Stimulated activated effector memory CD8-positive, alpha-beta T cell treated with anti-CD3 and anti-CD28 coated beads, Interleukin-12 subunit alpha, Interleukin-12 subunit beta, amount 100 ng/mL, for 72 hours (primary cell): ENCODE data around the gene CFAP20.
"Not testable (repeated sequence)": the region's sequence is repeated elsewhere in the genome, so short reads cannot be mapped to it uniquely, and the experiment has no call there.

Experiments
- ATAC-seq: fragments of 150-1000 bp; cut with Tn5 transposase; 2 replicates; pipeline ENCODE4 v1.10.0; 2021
- DNase-seq, 2 donors: peaks; one replicate each; pipeline ENCODE4 v3.0.0; 2021 to 2022; ENCODE audit warnings: low spot score in 2 of 2
- H3K27ac Mint-ChIP-seq: one replicate; pipeline ENCODE4 v1.8.0; 2022; ENCODE audit warnings: mild to moderate bottlenecking, mixed read lengths
- H3K36me3 Mint-ChIP-seq: one replicate; pipeline ENCODE4 v1.8.0; 2022; ENCODE audit warnings: mild to moderate bottlenecking, mixed read lengths
- H3K4me1 Mint-ChIP-seq: one replicate; pipeline ENCODE4 v1.8.0; 2022; ENCODE audit warnings: mixed read lengths
- H3K4me3 Mint-ChIP-seq: one replicate; pipeline ENCODE4 v1.8.0; 2022; ENCODE audit warnings: mild to moderate bottlenecking, mixed read lengths
- H3K9me3 Mint-ChIP-seq: one replicate; pipeline ENCODE4 v1.8.0; 2022; ENCODE audit warnings: mixed read lengths

CFAP20 gene

DNA sequence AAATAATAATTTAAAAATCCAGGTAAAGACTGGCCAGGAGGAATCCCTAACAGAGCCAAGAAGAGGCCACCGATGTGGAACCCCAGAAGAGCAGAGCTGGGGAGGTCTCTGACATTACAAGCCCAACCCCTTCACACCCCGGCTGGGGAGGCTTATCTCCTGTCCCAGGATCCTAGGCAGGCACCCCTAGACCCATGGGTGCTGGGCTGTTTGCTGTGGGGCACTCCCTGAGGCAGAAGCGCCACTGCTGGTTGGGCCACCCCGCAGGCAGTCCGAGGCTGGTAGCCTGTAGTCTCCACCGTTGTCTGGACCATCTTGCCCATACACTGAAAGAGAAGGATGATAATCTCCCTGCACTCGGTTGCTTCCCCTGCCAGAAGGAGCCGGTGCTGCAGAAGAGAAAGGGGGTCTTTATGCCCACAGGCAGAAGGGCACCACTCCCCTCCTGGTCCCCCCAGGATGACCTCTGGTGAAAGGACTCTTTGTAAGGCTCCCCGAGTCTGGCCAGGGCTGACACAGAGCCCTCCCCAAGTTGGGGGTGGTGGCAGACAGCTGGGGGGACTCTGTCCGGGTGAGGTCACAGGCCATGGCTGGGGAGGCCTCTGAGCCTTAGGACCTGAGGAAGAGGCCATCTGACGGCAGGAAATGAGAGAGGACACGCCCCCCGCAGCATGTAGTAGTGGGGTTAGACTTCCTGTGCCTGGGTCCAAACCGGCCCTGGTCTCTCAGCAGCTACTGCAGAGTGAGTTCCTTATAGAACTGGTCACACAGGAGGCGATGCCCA lies 34.2 kb downstream of the CFAP20 start:
- ATAC-seq = peak; percentile 25

DNA sequence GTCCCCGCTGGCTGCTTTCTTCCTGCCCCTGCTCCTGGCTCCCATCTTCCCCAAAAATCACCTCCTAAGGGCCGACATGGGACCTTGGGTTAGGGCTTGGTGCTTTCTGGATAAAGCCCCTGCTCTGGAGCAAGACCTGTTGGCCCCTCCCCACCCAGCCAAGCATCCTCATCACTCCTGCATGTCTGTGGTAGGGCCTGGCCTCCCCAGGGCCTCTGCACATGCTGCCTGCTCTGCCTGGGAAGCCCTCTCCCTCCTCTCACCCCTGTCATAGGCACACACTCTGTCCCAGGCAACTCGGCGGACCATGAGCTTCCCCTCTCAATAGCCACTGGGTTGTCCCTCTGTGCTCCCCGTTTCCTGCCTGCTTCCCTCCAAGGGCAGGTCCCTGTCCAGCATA lies 35.2 kb downstream of the CFAP20 start:
- H3K4me3 Mint-ChIP-seq = no peak overlapping the region
- DNase-seq (no peak), ATAC-seq (no peak)
- H3K4me1 Mint-ChIP-seq = peaks cover 12% of the 10 kb centered on the region
- no peaks in the 10 kb centered on the region for H3K9me3 Mint-ChIP-seq
- H3K27ac Mint-ChIP-seq = no peak overlapping the region
- H3K36me3 Mint-ChIP-seq = no peaks in the 10 kb centered on the region

More for the DNA sequence above, 34.2 kb downstream of the CFAP20 start:
- no peak overlapping the region for H3K4me3 Mint-ChIP-seq
- H3K4me1 Mint-ChIP-seq = peaks cover 13% of the 10 kb centered on the region
- H3K9me3 Mint-ChIP-seq = no peaks in the 10 kb centered on the region
- H3K27ac Mint-ChIP-seq = no peak overlapping the region
- no peaks in the 10 kb centered on the region for H3K36me3 Mint-ChIP-seq
- no peak for DNase-seq

DNA sequence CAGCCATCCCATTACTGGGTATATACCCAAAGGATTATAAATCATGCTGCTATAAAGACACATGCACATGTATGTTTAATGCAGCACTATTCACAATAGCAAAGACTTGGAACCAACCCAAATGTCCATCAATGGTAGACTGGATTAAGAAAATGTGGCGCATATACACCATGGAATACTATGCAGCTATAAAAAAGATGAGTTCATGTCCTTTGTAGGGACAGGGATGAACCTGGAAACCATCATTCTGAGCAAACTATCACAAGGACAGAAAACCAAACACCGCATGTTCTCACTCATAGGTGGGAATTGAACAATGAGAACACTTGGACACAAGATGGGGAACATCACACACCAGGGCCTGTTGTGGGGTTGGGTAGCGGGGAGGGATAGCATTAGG lies 38.8 kb downstream of the CFAP20 start:
- not testable (repeated sequence) for H3K4me1 Mint-ChIP-seq, H3K9me3 Mint-ChIP-seq, ATAC-seq, H3K4me3 Mint-ChIP-seq, H3K27ac Mint-ChIP-seq, DNase-seq, H3K36me3 Mint-ChIP-seq

DNA sequence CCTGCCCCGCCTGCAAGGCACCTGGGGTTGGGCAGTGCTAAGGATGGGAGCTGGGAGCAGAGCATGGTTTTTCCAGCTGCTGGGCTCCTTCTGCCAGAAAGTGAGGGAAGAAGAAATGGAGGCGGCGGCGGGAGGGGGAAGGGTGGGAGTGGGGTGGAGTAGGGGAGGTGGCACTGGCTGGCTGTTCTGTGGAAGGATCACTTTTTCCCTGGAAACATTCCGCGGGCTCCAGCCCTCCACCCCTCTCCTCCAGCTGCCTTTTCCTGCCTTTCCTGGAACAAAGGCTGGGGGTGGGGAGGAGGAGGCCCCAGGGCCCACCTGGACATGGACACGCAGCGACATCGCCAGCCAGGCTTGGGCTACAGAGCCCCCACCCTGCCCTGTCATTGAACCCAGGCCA lies 41.1 kb downstream of the CFAP20 start:
- Mint-ChIP-seq H3K27ac (no peak overlapping the region), H3K9me3 (no peaks in the 10 kb centered on the region), H3K4me3 (no peak overlapping the region), H3K36me3 (no peaks in the 10 kb centered on the region), H3K4me1 (no peaks in the 10 kb centered on the region)
- DNase-seq (no peak), ATAC-seq (no peak)

DNA sequence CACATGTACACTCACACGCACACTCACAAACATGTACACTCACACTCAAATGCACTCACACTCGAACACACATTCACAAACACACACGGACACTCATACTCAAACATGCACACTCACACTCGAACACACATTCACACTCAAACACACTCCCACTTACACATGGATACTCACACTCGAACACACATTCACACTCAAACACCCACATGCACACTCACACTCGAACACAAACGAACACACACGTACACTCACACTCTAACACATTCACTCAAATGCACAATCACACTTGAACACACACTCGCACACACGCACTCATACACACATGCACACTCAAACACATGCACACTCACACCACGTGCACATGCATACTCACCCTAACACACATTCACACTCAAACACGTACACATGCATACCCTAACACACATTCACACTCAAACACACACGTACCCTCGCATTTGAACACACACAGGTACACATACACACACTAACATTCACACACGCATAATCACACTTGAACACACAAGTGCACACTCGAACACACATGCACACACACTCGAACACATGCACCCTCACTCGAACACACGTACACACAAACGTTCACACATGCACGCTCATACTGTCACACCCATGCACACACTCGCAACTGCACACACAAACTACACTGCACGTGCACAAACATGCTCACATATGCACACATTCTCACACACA lies 41.8 kb downstream of the CFAP20 start:
- H3K4me3 Mint-ChIP-seq = no peak overlapping the region
- ATAC-seq (no peak), DNase-seq (no peak)
- no peaks in the 10 kb centered on the region for H3K36me3 Mint-ChIP-seq
- H3K4me1 Mint-ChIP-seq = no peaks in the 10 kb centered on the region
- H3K9me3 Mint-ChIP-seq = no peaks in the 10 kb centered on the region
- H3K27ac Mint-ChIP-seq = no peak overlapping the region

DNA sequence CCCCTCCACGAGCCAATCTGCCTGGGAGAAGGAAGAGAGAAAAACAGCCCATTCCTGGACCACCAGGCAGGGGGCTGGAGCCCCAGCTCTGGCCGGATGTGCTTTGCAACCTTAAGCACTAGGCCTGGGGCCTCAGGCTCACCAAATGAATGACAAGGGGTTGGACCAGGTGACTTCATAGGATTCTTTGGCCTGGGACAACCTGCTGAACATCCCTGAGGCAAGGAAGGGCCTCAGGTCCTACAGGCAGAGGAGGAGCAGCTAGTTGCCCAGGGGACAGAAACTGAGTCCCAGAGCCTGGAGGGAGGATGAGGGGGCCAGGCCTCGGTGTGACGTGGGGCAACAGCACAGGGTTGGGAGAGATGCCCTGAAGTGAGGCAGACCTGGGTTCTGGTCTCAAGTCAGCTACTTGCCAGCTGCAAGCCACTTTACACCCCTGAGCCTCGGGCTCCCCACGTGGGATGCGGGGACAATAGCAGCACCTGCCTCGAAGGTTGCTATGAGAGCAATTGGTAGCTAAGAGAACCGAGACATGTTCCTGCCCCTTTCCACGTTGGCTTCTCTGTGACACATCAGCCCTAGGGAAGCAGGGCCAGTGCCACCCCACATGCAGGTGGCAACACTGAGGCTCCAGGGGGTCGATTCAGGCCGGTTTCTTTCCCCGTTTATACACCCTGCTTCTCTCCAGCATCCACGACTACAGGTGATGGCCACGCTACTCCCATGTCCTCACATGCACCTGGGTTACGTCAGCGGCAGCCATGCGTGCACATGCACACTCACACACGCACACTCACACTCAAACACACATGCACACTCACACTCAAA lies 42.6 kb downstream of the CFAP20 start:
- no peak overlapping the region for H3K4me3 Mint-ChIP-seq
- no peaks in the 10 kb centered on the region for H3K4me1 Mint-ChIP-seq
- H3K9me3 Mint-ChIP-seq = no peaks in the 10 kb centered on the region
- ATAC-seq = no peak
- peak overlapping the region; percentile 60 for H3K27ac Mint-ChIP-seq
- DNase-seq = no peak
- no peaks in the 10 kb centered on the region for H3K36me3 Mint-ChIP-seq

DNA sequence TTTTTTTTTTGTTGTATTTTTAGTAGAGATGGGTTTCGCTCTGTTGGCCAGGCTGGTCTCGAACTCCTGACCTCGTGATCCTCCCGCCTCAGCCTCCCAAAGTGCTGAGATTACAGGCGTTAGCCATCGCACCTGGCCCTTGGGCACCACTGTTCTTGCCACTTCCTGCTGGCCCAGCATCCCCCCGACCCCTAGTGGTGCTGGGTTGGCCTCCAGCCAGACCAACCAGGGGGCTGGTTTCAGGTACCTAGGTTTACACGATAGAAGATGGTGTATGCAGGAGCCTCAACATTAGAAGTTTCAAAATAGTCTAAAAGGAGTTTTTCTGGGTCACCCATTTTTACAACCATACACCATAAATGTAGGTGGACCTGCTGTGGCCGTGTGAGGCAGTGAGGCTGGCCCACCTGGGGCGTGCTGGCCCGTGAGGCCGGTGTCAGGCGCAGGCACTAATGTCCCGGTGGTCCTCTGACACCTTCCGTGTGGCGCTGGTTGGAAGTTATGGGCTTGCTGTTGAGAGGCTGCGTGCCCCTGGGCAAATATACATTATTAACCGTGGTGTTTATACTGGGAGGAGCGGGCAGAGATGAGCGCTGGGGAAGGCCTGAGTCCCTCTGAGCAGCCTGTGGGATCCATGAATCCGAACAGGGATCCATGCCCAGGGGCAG lies 43.5 kb downstream of the CFAP20 start:
- peak overlapping the region; percentile 60 for H3K27ac Mint-ChIP-seq
- H3K36me3 Mint-ChIP-seq = no peaks in the 10 kb centered on the region

DNA sequence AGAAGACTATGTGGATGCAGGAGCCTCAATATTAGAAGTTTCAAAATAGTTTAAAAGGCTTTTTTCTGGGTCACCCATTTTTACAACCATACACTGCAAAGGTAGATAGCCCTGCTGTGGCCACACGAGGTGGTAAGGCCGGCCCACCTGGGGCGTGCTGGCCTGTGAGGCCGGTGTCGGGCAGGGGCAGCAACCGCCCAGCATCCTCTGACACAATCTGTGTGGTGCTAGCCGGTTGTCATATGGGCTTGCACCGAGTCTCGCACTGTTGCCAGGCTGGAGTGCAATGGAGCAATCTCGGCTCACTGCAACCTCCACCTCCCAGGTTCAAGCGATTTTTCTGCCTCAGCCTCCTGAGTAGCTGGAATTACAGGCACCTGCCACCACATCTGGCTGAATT lies 44.0 kb downstream of the CFAP20 start:
- H3K36me3 Mint-ChIP-seq = no peaks in the 10 kb centered on the region
- no peaks in the 10 kb centered on the region for H3K4me1 Mint-ChIP-seq
- ATAC-seq (no peak), DNase-seq (no peak)
- no peaks in the 10 kb centered on the region for H3K9me3 Mint-ChIP-seq
- H3K27ac Mint-ChIP-seq = no peak overlapping the region
- no peak overlapping the region for H3K4me3 Mint-ChIP-seq

More for the DNA sequence above, 43.5 kb downstream of the CFAP20 start:
- no peak for ATAC-seq
- Mint-ChIP-seq H3K4me1 (no peaks in the 10 kb centered on the region), H3K4me3 (no peak overlapping the region), H3K9me3 (no peaks in the 10 kb centered on the region)
- no peak for DNase-seq

DNA sequence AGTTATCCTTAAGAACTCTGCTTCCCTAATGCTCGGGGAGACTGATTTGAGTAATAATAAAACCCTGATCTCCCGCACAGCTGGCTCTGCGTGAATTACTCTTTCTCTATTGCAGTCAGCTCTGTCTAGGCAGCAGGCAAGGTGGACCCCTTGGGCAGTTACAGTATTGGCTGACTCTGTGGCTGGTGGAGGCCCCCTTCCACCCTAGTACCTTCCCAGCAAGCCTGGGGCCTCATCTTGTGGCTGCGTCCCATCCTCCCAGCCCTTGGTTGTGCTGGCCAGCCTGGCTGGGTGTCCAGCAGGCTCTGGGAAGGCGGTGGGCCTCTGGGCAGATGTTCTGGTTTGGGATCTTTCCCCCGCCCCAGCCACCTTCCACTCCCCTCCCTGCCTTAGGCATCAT lies 44.5 kb downstream of the CFAP20 start:
- no peak overlapping the region for H3K27ac Mint-ChIP-seq
- DNase-seq = no peak
- H3K4me1 Mint-ChIP-seq = no peaks in the 10 kb centered on the region
- H3K9me3 Mint-ChIP-seq = no peaks in the 10 kb centered on the region
- H3K4me3 Mint-ChIP-seq = no peak overlapping the region
- ATAC-seq = no peak
- no peaks in the 10 kb centered on the region for H3K36me3 Mint-ChIP-seq

DNA sequence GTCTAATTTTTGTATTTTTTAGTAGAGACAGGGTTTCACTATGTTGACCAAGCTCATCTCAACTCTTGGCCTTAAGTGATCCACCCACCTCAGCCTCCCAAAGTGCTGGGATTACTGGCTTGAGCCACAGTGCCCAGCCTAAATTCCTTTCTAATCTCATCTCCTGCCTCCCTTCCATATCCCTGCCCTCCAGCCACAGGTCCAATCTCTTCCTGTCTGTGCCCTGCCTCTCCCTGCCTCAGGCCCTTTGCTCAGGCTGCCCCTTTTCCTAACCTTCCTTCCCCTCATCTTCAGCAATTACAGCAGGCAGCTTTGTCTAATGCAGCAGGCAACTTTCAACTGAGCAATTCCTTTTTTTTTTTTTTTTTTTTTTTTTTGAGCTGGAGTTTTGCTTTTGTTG lies 46.8 kb downstream of the CFAP20 start:
- Mint-ChIP-seq H3K27ac (no peak overlapping the region), H3K9me3 (no peaks in the 10 kb centered on the region), H3K36me3 (no peaks in the 10 kb centered on the region), H3K4me3 (no peak overlapping the region), H3K4me1 (no peaks in the 10 kb centered on the region)
- ATAC-seq (no peak), DNase-seq (no peak)

DNA sequence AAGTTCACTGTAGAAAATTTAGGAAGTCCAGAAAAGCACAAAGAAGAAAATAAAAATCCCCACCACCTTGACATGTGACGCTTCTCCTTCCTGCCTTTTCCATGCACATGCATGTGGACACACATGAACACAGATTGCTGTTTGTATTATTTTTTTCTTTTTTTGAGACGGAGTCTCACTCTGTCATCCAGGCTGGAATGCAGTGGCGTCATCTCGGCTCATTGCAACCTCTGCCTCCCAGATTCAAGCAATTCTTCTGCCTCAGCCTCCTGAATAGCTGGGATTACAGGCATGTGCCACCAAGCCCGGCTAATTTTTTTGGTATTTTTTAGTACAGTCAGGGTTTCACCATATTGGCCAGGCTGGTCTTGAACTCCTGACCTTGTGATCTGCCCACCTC lies 48.5 kb downstream of the CFAP20 start:
- DNase-seq, ATAC-seq, H3K9me3 Mint-ChIP-seq, H3K36me3 Mint-ChIP-seq, H3K4me1 Mint-ChIP-seq, H3K4me3 Mint-ChIP-seq, H3K27ac Mint-ChIP-seq: not testable (repeated sequence)

DNA sequence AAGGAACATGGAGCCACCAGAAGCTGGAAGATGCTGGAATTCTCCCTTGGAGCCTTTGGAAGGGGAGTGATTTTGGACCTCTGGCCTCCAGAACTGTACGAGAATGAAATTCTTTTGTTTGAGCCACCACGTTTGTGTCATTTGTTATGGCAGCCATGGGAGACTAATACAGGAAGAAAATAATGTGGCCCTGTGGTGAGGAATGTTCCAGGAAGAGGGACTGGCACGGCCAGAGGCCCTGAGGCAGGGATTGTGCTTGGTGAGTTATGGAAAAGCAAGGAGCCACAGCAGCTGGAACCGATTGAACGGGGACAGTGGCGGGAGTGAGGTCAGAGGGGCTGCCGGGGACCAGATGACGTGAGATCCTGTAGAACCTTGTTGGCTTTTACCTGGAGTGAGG lies 51.4 kb downstream of the CFAP20 start:
- Mint-ChIP-seq H3K9me3 (no peaks in the 10 kb centered on the region), H3K4me1 (no peaks in the 10 kb centered on the region), H3K36me3 (no peaks in the 10 kb centered on the region), H3K27ac (no peak overlapping the region), H3K4me3 (no peak overlapping the region)
- no peak for DNase-seq
- ATAC-seq = no peak

DNA sequence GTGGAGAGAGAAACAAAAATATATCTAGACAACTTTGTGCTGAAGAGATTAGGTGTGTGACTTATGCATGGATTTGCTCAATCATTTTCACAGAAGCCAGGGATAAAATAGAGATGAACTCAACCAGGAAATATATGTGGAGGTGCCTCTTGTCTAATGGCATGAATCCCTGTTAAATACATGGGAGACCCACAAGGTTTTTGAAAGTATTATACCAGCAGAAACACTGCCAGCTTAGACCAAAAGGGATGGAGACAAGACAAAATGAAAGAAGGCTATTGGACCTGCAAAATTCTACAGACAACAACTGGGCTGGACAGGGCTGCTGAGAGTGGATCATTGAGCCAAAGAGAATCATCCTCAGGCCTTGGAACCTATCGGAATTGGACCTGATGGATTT lies 52.7 kb downstream of the CFAP20 start:
- Mint-ChIP-seq H3K4me3 (no peak overlapping the region), H3K4me1 (no peaks in the 10 kb centered on the region), H3K36me3 (no peaks in the 10 kb centered on the region), H3K9me3 (no peaks in the 10 kb centered on the region), H3K27ac (no peak overlapping the region)
- DNase-seq (no peak), ATAC-seq (no peak)

DNA sequence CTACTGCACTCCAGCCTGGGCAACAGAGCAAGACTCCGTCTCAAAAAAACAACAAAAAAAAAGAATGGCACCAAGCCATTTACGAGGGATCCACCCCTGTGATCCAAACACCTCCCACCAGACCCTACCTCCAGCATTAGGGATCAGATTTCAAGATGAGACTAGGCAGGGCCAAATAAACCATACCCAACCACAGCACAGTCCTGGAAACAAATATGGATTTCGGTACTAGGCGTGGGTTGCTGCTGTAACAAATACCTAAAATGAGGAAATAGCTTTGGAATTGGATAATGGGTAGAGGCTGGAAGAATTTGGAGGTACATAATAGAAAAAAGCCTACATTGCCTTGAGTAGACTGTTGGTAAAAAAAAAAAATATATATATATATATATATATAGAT lies 54.5 kb downstream of the CFAP20 start:
- Mint-ChIP-seq H3K4me1 (no peaks in the 10 kb centered on the region), H3K9me3 (no peaks in the 10 kb centered on the region), H3K27ac (no peak overlapping the region), H3K36me3 (no peaks in the 10 kb centered on the region), H3K4me3 (no peak overlapping the region)
- no peak for ATAC-seq
- DNase-seq = no peak

DNA sequence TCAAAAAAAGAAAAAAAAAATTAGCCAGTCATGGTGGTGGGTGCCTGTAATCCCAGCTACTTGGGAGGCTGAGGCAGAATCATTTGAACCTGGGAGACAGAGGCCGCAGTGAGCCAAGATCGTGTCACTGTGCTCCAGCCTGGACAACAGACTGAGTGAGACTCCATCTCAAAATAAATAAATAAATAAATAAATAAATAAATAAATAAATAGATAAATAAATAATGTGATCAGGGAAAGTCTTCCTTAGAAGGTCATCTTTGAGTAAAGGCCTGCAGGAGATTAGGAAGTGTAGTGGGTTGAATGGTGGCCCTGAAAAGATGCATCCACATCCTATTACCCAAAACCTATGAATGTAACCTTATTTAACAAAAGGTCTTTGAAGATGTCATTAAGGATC lies 56.1 kb downstream of the CFAP20 start:
- H3K4me1 Mint-ChIP-seq, H3K9me3 Mint-ChIP-seq: not testable (repeated sequence)

More for the DNA sequence above, 56.1 kb downstream of the CFAP20 start:
- not testable (repeated sequence) for DNase-seq, H3K36me3 Mint-ChIP-seq, ATAC-seq, H3K4me3 Mint-ChIP-seq, H3K27ac Mint-ChIP-seq
